ENCODE results near the gene CRLF3. TPM values are rescaled to one million over a fixed set of nuclear protein-coding genes. Genes with fewer than 3 reads are reported as not detected.
"Not testable (repeated sequence)": the region's sequence is repeated elsewhere in the genome, so short reads cannot be mapped to it uniquely, and the experiment has no call there.

Gene CRLF3
- total RNA-seq, 1 donor = 75.0 TPM

GRCh38 chr17:30734153-30734552 lies 90.3 kb downstream of the CRLF3 start:
- H3K4me1 ChIP-seq (ENCODE audit: insufficient read depth, low read length) = peaks cover 15% of the 10 kb centered on the region
- H3K9me3 ChIP-seq (ENCODE audit: low read depth, low read length); H3K4me3 ChIP-seq (ENCODE audit: low read length); H3K27me3 ChIP-seq (ENCODE audit: insufficient read depth, low read length): not testable (repeated sequence)

Other genes with a start within 250 kb of the CRLF3 start
- gene ATAD5, start 7.3 kb upstream of the CRLF3 start, total RNA-seq = 4.0 TPM
- 8.2 TPM for gene TEFM, start 81.5 kb upstream of the CRLF3 start, total RNA-seq
- 20.8 TPM for gene ADAP2, start 97.3 kb upstream of the CRLF3 start, total RNA-seq
- gene RNF135, start 146.3 kb upstream of the CRLF3 start, total RNA-seq = 14.1 TPM

Data from mononuclear cell (primary cell).